ENCODE results near the gene PPP4R3A.

- TF ChIP-seq, protein P1, sequence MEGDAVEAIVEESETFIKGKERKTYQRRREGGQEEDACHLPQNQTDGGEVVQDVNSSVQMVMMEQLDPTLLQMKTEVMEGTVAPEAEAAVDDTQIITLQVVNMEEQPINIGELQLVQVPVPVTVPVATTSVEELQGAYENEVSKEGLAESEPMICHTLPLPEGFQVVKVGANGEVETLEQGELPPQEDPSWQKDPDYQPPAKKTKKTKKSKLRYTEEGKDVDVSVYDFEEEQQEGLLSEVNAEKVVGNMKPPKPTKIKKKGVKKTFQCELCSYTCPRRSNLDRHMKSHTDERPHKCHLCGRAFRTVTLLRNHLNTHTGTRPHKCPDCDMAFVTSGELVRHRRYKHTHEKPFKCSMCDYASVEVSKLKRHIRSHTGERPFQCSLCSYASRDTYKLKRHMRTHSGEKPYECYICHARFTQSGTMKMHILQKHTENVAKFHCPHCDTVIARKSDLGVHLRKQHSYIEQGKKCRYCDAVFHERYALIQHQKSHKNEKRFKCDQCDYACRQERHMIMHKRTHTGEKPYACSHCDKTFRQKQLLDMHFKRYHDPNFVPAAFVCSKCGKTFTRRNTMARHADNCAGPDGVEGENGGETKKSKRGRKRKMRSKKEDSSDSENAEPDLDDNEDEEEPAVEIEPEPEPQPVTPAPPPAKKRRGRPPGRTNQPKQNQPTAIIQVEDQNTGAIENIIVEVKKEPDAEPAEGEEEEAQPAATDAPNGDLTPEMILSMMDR (conservative IDR thresholded peaks at IDR 0.05 in 1 of 2, IDR thresholded peaks at IDR 0.05 in 1 of 2; ENCODE audit: extremely low read depth in 1 of 2, insufficient read depth in 1 of 2, low read depth in 1 of 2, low read length in 2 of 2): no peak
- no peak for TF ChIP-seq EZH2 (IDR thresholded peaks at IDR 0.05; ENCODE audit: borderline replicate concordance, low read length)
These were observed 92.8 kb downstream of the PPP4R3A start, which contains the start of gene CCDC88C for GRCh38 chr14:91417120-91417982.
